ENCODE measurements around the gene BRSK2.

BRSK2 gene

DNA sequence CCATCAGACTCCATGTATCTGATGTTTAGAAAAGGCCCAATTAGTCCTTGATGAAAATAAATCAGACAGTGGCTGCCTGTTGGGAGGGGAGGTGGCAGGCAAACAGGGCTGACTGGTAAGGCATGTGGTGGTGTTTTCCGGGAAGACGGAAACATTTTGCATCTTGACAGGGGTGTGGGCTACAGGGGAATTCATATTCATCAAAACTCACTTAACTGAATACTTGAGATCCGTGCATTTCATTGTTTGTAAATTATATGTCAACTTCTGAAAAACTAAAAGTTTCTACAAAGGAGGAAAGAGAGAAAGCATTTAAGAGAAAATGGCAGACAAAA is 107.0 kb downstream of the BRSK2 start:
- ATAC-seq: no peak
- TF ChIP-seq GLIS3 (CRISPR knock-in tag; IDR thresholded peaks at IDR 0.05) (no peak), ISL1 (CRISPR knock-in tag; IDR thresholded peaks at IDR 0.05) (no peak)

DNA sequence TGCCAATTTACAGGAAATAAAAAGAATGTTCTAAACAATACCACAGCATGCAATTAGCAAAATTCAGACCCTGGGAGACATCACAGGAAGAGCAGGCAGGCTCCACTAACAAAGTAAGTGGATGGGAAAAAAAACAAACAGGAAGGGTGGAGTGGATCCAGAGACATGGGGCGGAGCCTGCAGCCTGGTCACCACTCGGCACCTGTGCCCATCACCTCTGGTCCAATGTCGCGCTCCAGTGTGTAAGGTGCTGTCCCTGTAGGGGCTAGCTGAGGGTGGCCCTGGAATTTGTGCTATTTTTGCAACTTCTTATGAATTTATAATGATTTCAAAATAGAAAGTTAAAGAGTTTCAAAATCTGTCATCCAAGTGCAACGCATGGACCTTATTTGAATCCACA is 107.9 kb downstream of the BRSK2 start:
- no peak for ATAC-seq
- TF ChIP-seq OSR1 (CRISPR knock-in tag; IDR thresholded peaks at IDR 0.05) (no peak), ZFP3 (CRISPR knock-in tag; IDR thresholded peaks at IDR 0.05) (no peak), TCF4 (CRISPR knock-in tag; IDR thresholded peaks at IDR 0.05; ENCODE audit: borderline replicate concordance) (no peak), BACH2 (CRISPR knock-in tag; IDR thresholded peaks at IDR 0.05; ENCODE audit: borderline replicate concordance) (no peak)
- TF ChIP-seq, protein P1, sequence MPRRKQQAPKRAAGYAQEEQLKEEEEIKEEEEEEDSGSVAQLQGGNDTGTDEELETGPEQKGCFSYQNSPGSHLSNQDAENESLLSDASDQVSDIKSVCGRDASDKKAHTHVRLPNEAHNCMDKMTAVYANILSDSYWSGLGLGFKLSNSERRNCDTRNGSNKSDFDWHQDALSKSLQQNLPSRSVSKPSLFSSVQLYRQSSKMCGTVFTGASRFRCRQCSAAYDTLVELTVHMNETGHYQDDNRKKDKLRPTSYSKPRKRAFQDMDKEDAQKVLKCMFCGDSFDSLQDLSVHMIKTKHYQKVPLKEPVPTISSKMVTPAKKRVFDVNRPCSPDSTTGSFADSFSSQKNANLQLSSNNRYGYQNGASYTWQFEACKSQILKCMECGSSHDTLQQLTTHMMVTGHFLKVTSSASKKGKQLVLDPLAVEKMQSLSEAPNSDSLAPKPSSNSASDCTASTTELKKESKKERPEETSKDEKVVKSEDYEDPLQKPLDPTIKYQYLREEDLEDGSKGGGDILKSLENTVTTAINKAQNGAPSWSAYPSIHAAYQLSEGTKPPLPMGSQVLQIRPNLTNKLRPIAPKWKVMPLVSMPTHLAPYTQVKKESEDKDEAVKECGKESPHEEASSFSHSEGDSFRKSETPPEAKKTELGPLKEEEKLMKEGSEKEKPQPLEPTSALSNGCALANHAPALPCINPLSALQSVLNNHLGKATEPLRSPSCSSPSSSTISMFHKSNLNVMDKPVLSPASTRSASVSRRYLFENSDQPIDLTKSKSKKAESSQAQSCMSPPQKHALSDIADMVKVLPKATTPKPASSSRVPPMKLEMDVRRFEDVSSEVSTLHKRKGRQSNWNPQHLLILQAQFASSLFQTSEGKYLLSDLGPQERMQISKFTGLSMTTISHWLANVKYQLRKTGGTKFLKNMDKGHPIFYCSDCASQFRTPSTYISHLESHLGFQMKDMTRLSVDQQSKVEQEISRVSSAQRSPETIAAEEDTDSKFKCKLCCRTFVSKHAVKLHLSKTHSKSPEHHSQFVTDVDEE (CRISPR knock-in tag; IDR thresholded peaks at IDR 0.05): no peak

DNA sequence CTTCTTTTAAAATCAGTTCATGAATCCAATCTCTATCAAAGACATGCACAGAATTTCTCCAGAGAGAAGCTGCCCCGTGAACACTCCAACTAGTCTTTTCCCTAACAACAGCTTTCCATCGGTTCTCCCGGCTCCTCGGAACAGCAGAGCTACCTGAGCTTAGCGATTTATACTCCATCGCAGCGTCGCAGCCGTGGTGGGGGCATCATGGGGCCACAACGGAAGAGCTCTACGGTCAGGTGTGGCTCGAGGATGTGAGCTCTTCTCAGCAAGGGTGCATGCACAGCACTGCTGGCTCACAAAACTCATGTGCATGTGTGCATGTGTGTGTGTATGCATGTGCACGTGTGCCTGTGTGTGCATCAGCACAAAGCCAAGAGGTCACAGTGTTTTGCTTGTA is 108.5 kb downstream of the BRSK2 start:
- no peak for ATAC-seq
- no peak for TF ChIP-seq ZNF70 (CRISPR knock-in tag; IDR thresholded peaks at IDR 0.05)
- no peak for TF ChIP-seq ESRRG (CRISPR knock-in tag; IDR thresholded peaks at IDR 0.05)
- TF ChIP-seq, protein P2, sequence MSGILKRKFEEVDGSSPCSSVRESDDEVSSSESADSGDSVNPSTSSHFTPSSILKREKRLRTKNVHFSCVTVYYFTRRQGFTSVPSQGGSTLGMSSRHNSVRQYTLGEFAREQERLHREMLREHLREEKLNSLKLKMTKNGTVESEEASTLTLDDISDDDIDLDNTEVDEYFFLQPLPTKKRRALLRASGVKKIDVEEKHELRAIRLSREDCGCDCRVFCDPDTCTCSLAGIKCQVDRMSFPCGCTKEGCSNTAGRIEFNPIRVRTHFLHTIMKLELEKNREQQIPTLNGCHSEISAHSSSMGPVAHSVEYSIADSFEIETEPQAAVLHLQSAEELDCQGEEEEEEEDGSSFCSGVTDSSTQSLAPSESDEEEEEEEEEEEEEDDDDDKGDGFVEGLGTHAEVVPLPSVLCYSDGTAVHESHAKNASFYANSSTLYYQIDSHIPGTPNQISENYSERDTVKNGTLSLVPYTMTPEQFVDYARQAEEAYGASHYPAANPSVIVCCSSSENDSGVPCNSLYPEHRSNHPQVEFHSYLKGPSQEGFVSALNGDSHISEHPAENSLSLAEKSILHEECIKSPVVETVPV (CRISPR knock-in tag; IDR thresholded peaks at IDR 0.05): no peak
- TF ChIP-seq, protein P3, sequence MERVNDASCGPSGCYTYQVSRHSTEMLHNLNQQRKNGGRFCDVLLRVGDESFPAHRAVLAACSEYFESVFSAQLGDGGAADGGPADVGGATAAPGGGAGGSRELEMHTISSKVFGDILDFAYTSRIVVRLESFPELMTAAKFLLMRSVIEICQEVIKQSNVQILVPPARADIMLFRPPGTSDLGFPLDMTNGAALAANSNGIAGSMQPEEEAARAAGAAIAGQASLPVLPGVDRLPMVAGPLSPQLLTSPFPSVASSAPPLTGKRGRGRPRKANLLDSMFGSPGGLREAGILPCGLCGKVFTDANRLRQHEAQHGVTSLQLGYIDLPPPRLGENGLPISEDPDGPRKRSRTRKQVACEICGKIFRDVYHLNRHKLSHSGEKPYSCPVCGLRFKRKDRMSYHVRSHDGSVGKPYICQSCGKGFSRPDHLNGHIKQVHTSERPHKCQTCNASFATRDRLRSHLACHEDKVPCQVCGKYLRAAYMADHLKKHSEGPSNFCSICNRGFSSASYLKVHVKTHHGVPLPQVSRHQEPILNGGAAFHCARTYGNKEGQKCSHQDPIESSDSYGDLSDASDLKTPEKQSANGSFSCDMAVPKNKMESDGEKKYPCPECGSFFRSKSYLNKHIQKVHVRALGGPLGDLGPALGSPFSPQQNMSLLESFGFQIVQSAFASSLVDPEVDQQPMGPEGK (CRISPR knock-in tag; IDR thresholded peaks at IDR 0.05; ENCODE audit: borderline replicate concordance): no peak
- no peak for TF ChIP-seq ZNF8 (CRISPR knock-in tag; IDR thresholded peaks at IDR 0.05)
- TF ChIP-seq GLIS3 (CRISPR knock-in tag; IDR thresholded peaks at IDR 0.05): no peak
- no peak for TF ChIP-seq CSDC2 (CRISPR knock-in tag; IDR thresholded peaks at IDR 0.05)
- no peak for TF ChIP-seq ZNF565 (CRISPR knock-in tag; conservative IDR thresholded peaks at IDR 0.05; ENCODE audit: low read depth)
- no peak for TF ChIP-seq RARB (CRISPR knock-in tag; IDR thresholded peaks at IDR 0.05)
- TF ChIP-seq OSR1 (CRISPR knock-in tag; IDR thresholded peaks at IDR 0.05): no peak
- TF ChIP-seq SNAI2 (CRISPR knock-in tag; IDR thresholded peaks at IDR 0.05): no peak
- TF ChIP-seq PPARA (CRISPR knock-in tag; IDR thresholded peaks at IDR 0.05; ENCODE audit: borderline replicate concordance): no peak
- no peak for TF ChIP-seq ZFP30 (CRISPR knock-in tag; IDR thresholded peaks at IDR 0.05)
- TF ChIP-seq, protein P4, sequence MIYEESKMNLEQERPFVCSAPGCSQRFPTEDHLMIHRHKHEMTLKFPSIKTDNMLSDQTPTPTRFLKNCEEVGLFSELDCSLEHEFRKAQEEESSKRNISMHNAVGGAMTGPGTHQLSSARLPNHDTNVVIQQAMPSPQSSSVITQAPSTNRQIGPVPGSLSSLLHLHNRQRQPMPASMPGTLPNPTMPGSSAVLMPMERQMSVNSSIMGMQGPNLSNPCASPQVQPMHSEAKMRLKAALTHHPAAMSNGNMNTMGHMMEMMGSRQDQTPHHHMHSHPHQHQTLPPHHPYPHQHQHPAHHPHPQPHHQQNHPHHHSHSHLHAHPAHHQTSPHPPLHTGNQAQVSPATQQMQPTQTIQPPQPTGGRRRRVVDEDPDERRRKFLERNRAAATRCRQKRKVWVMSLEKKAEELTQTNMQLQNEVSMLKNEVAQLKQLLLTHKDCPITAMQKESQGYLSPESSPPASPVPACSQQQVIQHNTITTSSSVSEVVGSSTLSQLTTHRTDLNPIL (CRISPR knock-in tag; IDR thresholded peaks at IDR 0.05; ENCODE audit: low read depth): no peak

DNA sequence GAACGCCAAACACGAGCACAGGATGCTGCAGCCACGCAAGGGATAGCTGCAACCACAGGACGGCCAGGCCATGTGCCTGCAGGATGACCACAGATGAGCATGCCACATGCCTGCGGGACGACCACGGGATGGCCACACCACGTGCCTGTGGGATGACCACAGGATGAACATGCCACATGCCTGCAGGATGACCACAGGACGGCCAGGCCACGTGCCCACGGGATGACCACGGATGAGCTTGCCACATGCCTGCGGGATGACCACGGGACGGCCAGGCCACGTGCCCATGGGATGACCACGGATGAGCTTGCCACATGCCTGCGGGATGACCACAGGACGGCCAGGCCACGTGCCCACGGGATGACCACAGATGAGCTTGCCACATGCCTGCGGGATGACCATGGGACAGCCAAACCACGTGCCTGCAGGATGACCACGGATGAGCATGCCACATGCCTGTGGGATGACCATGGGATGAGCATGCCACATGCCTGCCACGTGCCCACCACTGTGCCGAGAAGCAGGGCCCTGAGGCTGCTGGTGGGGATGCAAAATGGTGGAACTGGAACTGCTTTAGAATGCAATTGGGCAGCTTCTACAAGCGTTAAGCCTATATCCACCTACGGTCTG is 109.6 kb downstream of the BRSK2 start:
- no peak for TF ChIP-seq SNAI2 (CRISPR knock-in tag; IDR thresholded peaks at IDR 0.05)
- no peak for TF ChIP-seq PPARA (CRISPR knock-in tag; IDR thresholded peaks at IDR 0.05; ENCODE audit: borderline replicate concordance)
- TF ChIP-seq, protein P1 (CRISPR knock-in tag; IDR thresholded peaks at IDR 0.05): no peak
- no peak for TF ChIP-seq CSDC2 (CRISPR knock-in tag; IDR thresholded peaks at IDR 0.05)
- TF ChIP-seq BACH2 (CRISPR knock-in tag; IDR thresholded peaks at IDR 0.05; ENCODE audit: borderline replicate concordance): no peak
- TF ChIP-seq ESRRG (CRISPR knock-in tag; IDR thresholded peaks at IDR 0.05): no peak
- TF ChIP-seq TOX (CRISPR knock-in tag; IDR thresholded peaks at IDR 0.05; ENCODE audit: borderline replicate concordance): no peak
- TF ChIP-seq, protein P5, sequence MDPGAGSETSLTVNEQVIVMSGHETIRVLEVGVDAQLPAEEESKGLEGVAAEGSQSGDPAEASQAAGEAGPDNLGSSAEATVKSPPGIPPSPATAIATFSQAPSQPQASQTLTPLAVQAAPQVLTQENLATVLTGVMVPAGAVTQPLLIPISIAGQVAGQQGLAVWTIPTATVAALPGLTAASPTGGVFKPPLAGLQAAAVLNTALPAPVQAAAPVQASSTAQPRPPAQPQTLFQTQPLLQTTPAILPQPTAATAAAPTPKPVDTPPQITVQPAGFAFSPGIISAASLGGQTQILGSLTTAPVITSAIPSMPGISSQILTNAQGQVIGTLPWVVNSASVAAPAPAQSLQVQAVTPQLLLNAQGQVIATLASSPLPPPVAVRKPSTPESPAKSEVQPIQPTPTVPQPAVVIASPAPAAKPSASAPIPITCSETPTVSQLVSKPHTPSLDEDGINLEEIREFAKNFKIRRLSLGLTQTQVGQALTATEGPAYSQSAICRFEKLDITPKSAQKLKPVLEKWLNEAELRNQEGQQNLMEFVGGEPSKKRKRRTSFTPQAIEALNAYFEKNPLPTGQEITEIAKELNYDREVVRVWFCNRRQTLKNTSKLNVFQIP (CRISPR knock-in tag; IDR thresholded peaks at IDR 0.05; ENCODE audit: borderline replicate concordance, low read depth): no peak
- TF ChIP-seq GLIS3 (CRISPR knock-in tag; IDR thresholded peaks at IDR 0.05): no peak
- TF ChIP-seq, protein P3 (CRISPR knock-in tag; IDR thresholded peaks at IDR 0.05; ENCODE audit: borderline replicate concordance): no peak
- no peak for TF ChIP-seq ARNTL (CRISPR knock-in tag; IDR thresholded peaks at IDR 0.05; ENCODE audit: borderline replicate concordance, low read depth)
- no peak for TF ChIP-seq ZFP3 (CRISPR knock-in tag; IDR thresholded peaks at IDR 0.05)
- ATAC-seq: no peak

All from SK-N-SH treated with all-trans-retinoic acid at 6 μM for 48 hours (cell line).